ENCODE results near the gene GRHPR. TPM values are rescaled to one million over a fixed set of nuclear protein-coding genes. Genes with fewer than 3 reads are reported as not detected.

Gene GRHPR
- polyA plus RNA-seq, 2 of the 4 experiments (the other 2 are of a cell fraction), result 111 to 146 TPM

GRCh38 chr9:37420271-37421215, 2.0 kb upstream of the GRHPR start (continued):
- TF ChIP-seq FOSL2 (IDR thresholded peaks at IDR 0.05) (no peak), FOSL2 (CRISPR knock-in tag; IDR thresholded peaks at IDR 0.05) (no peak), JUN (IDR thresholded peaks at IDR 0.05) (no peak)

GRCh38 chr9:37421914-37422288, 595 bp upstream of the GRHPR start:
- POLR2A ChIA-PET, result interaction anchor here (0.7 to 3.6 kb wide), 5 partner anchors 8 to 111 kb away, joined by 3 to 28 read pairs (median 4); partner anchors contain the start of gene ZBTB5
- 61% methylated on average over 8 of the region's 8 CpGs for WGBS (ENCODE audit: missing lambda C conversion rate)
- DNase-seq (ENCODE audit: low read depth in 1 of 2, low spot score in 1 of 2) (no peak), ATAC-seq (peak; percentile 57 to 65; a peak in 4 of 6 replicates), FAIRE-seq (no peak)
- H3K4me2 ChIP-seq, result peak overlapping the region; percentile 96
- H3K4me3 ChIP-seq, result peak overlapping the region; percentile 85
- no peaks in the 10 kb centered on the region for H3K9me3 ChIP-seq
- no peak for TF ChIP-seq JUNB (IDR thresholded peaks at IDR 0.05)
- no peak for TF ChIP-seq SREBF2 (IDR thresholded peaks at IDR 0.05)
- TF ChIP-seq RCOR1 (IDR thresholded peaks at IDR 0.05; ENCODE audit: low read depth, low read length), result no peak
- no peak for TF ChIP-seq CBX8 (IDR thresholded peaks at IDR 0.05)
- no peak for TF ChIP-seq HOXB5 (CRISPR knock-in tag; IDR thresholded peaks at IDR 0.05)
- TF ChIP-seq MAFK (IDR thresholded peaks at IDR 0.05; ENCODE audit: partially characterized antibody), result no peak
- TF ChIP-seq CHD2 (IDR thresholded peaks at IDR 0.05; ENCODE audit: low read length, partially characterized antibody), result no peak
- no peak for TF ChIP-seq FOSL2 (IDR thresholded peaks at IDR 0.05)
- no peak for TF ChIP-seq FOSL2 (CRISPR knock-in tag; IDR thresholded peaks at IDR 0.05)
- TF ChIP-seq RARB (CRISPR knock-in tag; IDR thresholded peaks at IDR 0.05), result no peak
- no peak for TF ChIP-seq NFE2L2 (conservative IDR thresholded peaks at IDR 0.05; ENCODE audit: low read length)
- TF ChIP-seq PBX3 (IDR thresholded peaks at IDR 0.05), result no peak
- CTCF ChIA-PET, result interaction anchor here (0.6 to 1.0 kb wide), 2 partner anchors 11 to 518 kb away, joined by 3 read pairs; no protein-coding TSS in a partner anchor
- peak overlapping the region; percentile 91 to 92 for H3K27ac ChIP-seq
- peaks cover 49% of the 10 kb centered on the region for H3K4me1 ChIP-seq

GRCh38 chr9:37423508-37423907, 1.0 kb downstream of the GRHPR start:
- FAIRE-seq (no peak), ATAC-seq (no peak), DNase-seq (ENCODE audit: low read depth in 1 of 2, low spot score in 1 of 2) (no peak)
- Histone ChIP-seq H3K4me3 (peak overlapping the region; percentile 85), H3K4me1 (peaks cover 34% of the 10 kb centered on the region), H3K27ac (peak overlapping the region; percentile 91 to 92), H3K9me3 (no peaks in the 10 kb centered on the region), H3K4me2 (peak overlapping the region; percentile 96)
- WGBS (ENCODE audit: missing lambda C conversion rate), result 11% methylated on average over 2 of the region's 2 CpGs
- TF ChIP-seq RFX5 (IDR thresholded peaks at IDR 0.05) (no peak), HES2 (IDR thresholded peaks at IDR 0.05) (no peak), CHD4 (IDR thresholded peaks at IDR 0.05; ENCODE audit: borderline replicate concordance) (no peak)
- ChIA-PET CTCF (interaction anchor here (1.7 to 5.0 kb wide), 2 partner anchors 9 to 36 kb away, joined by 3 to 35 read pairs; no protein-coding TSS in a partner anchor), POLR2A (interaction anchor here (3.6 kb wide), 1 partner anchor 42 kb away, joined by 28 read pairs; the partner anchor contains the start of gene ZBTB5)

GRCh38 chr9:37424204-37424685, 1.7 kb downstream of the GRHPR start:
- FAIRE-seq (no peak), ATAC-seq (no peak), DNase-seq (ENCODE audit: low read depth in 1 of 2, low spot score in 1 of 2) (no peak)
- 70% methylated on average over 5 of the region's 8 CpGs for WGBS (ENCODE audit: missing lambda C conversion rate)
- H3K27ac ChIP-seq, result peak overlapping the region in 1 of 2 experiments; percentile 92; a peak in 2 of 6 replicates
- no peaks in the 10 kb centered on the region for H3K9me3 ChIP-seq
- ChIA-PET POLR2A (interaction anchor here (3.6 kb wide), 1 partner anchor 41 kb away, joined by 28 read pairs; the partner anchor contains the start of gene ZBTB5), CTCF (interaction anchor here (0.6 to 5.0 kb wide), 4 partner anchors 9 to 48 kb away, joined by 3 to 35 read pairs (median 4); no protein-coding TSS in a partner anchor)
- peaks cover 26% of the 10 kb centered on the region for H3K4me1 ChIP-seq
- peak overlapping the region; percentile 85 for H3K4me3 ChIP-seq
- H3K4me2 ChIP-seq, result peak overlapping the region; percentile 96
- TF ChIP-seq HES2 (IDR thresholded peaks at IDR 0.05), result no peak
- no peak for TF ChIP-seq PBX3 (IDR thresholded peaks at IDR 0.05)
- no peak for TF ChIP-seq REST (IDR thresholded peaks at IDR 0.05)
- no peak for TF ChIP-seq CEBPB (IDR thresholded peaks at IDR 0.05)
- no peak for TF ChIP-seq RNF2 (IDR thresholded peaks at IDR 0.05; ENCODE audit: borderline replicate concordance, low read depth)
- no peak for TF ChIP-seq NFE2L2 (conservative IDR thresholded peaks at IDR 0.05; ENCODE audit: low read length)
- no peak for TF ChIP-seq NR3C1 (IDR thresholded peaks at IDR 0.05)
- TF ChIP-seq MAX (IDR thresholded peaks at IDR 0.05), result no peak
- TF ChIP-seq HEYL (CRISPR knock-in tag; IDR thresholded peaks at IDR 0.05), result no peak
- no peak for TF ChIP-seq JUN (IDR thresholded peaks at IDR 0.05)
- TF ChIP-seq KDM5A (IDR thresholded peaks at IDR 0.05), result no peak

Data from A549 (cell line).